Measurements from ENCODE around the gene NPY4R2. TPM values are rescaled to one million over a fixed set of nuclear protein-coding genes. Genes with fewer than 3 reads are reported as not detected.
"Not testable (repeated sequence)": the region's sequence is repeated elsewhere in the genome, so short reads cannot be mapped to it uniquely, and the experiment has no call there.

The NPY4R2 gene
- total and polyA plus RNA-seq, 4 experiments from 2014 or later, result not detected

GRCh38 chr10:47886827-47887226 lies 31.6 kb upstream of the NPY4R2 start:
- H3K4me1 Mint-ChIP-seq; CTCF ChIA-PET (ENCODE audit: partially characterized antibody); intact Hi-C loops (cut with micrococcal nuclease); DNase-seq; H3K27me3 Mint-ChIP-seq; H3K27ac Mint-ChIP-seq; H3K27ac ChIP-seq (ENCODE audit: low read depth, low read length); H3K4me3 ChIP-seq (ENCODE audit: low read length in 2 of 2); H3K9me3 Mint-ChIP-seq; H3K36me3 Mint-ChIP-seq; H3K4me1 ChIP-seq (ENCODE audit: insufficient read depth, low read length); H3K27me3 ChIP-seq (ENCODE audit: insufficient read depth, low read length); H3K9me3 ChIP-seq (ENCODE audit: control insufficient read depth in 1 of 2, low read length in 2 of 2); H3K4me3 Mint-ChIP-seq; POLR2A ChIA-PET (ENCODE audit: partially characterized antibody); H3K36me3 ChIP-seq (ENCODE audit: insufficient read depth, low read length): not testable (repeated sequence)

- H3K27me3 Mint-ChIP-seq; H3K27ac ChIP-seq (ENCODE audit: low read depth, low read length); CTCF ChIA-PET (ENCODE audit: partially characterized antibody); H3K4me1 Mint-ChIP-seq; H3K36me3 Mint-ChIP-seq; H3K9me3 ChIP-seq (ENCODE audit: control insufficient read depth in 1 of 2, low read length in 2 of 2); DNase-seq; H3K27me3 ChIP-seq (ENCODE audit: insufficient read depth, low read length); POLR2A ChIA-PET (ENCODE audit: partially characterized antibody); H3K4me3 Mint-ChIP-seq; H3K4me1 ChIP-seq (ENCODE audit: insufficient read depth, low read length); H3K36me3 ChIP-seq (ENCODE audit: insufficient read depth, low read length); H3K27ac Mint-ChIP-seq; H3K9me3 Mint-ChIP-seq; H3K4me3 ChIP-seq (ENCODE audit: low read length in 2 of 2); intact Hi-C loops (cut with micrococcal nuclease): not testable (repeated sequence)
Observed at GRCh38 chr10:47890737-47891136, 27.7 kb upstream of the NPY4R2 start.

GRCh38 chr10:47892494-47893261 lies 25.8 kb upstream of the NPY4R2 start:
- H3K27ac ChIP-seq (ENCODE audit: low read depth, low read length); DNase-seq; H3K4me1 ChIP-seq (ENCODE audit: insufficient read depth, low read length); H3K36me3 Mint-ChIP-seq; CTCF ChIA-PET (ENCODE audit: partially characterized antibody); POLR2A ChIA-PET (ENCODE audit: partially characterized antibody); H3K4me1 Mint-ChIP-seq; H3K36me3 ChIP-seq (ENCODE audit: insufficient read depth, low read length); H3K27me3 ChIP-seq (ENCODE audit: insufficient read depth, low read length); H3K9me3 ChIP-seq (ENCODE audit: control insufficient read depth in 1 of 2, low read length in 2 of 2); H3K4me3 ChIP-seq (ENCODE audit: low read length in 2 of 2); H3K27me3 Mint-ChIP-seq; H3K27ac Mint-ChIP-seq; H3K4me3 Mint-ChIP-seq; intact Hi-C loops (cut with micrococcal nuclease); H3K9me3 Mint-ChIP-seq: not testable (repeated sequence)

- H3K4me1 ChIP-seq (ENCODE audit: insufficient read depth, low read length); H3K27me3 ChIP-seq (ENCODE audit: insufficient read depth, low read length); H3K9me3 Mint-ChIP-seq; H3K9me3 ChIP-seq (ENCODE audit: control insufficient read depth in 1 of 2, low read length in 2 of 2); DNase-seq; H3K4me3 Mint-ChIP-seq; intact Hi-C loops (cut with micrococcal nuclease); H3K27ac Mint-ChIP-seq; H3K36me3 Mint-ChIP-seq; POLR2A ChIA-PET (ENCODE audit: partially characterized antibody); H3K4me1 Mint-ChIP-seq; H3K27ac ChIP-seq (ENCODE audit: low read depth, low read length); H3K36me3 ChIP-seq (ENCODE audit: insufficient read depth, low read length); H3K27me3 Mint-ChIP-seq; H3K4me3 ChIP-seq (ENCODE audit: low read length in 2 of 2); CTCF ChIA-PET (ENCODE audit: partially characterized antibody): not testable (repeated sequence)
Observed at GRCh38 chr10:47894571-47894970, 23.9 kb upstream of the NPY4R2 start.

GRCh38 chr10:47897813-47898212 lies 20.6 kb upstream of the NPY4R2 start:
- DNase-seq; H3K27me3 ChIP-seq (ENCODE audit: insufficient read depth, low read length); H3K27ac ChIP-seq (ENCODE audit: low read depth, low read length); CTCF ChIA-PET (ENCODE audit: partially characterized antibody); intact Hi-C loops (cut with micrococcal nuclease); H3K36me3 Mint-ChIP-seq; H3K36me3 ChIP-seq (ENCODE audit: insufficient read depth, low read length); H3K4me3 ChIP-seq (ENCODE audit: low read length in 2 of 2); H3K4me1 Mint-ChIP-seq; H3K9me3 Mint-ChIP-seq; H3K27me3 Mint-ChIP-seq; H3K4me1 ChIP-seq (ENCODE audit: insufficient read depth, low read length); H3K4me3 Mint-ChIP-seq; H3K27ac Mint-ChIP-seq; H3K9me3 ChIP-seq (ENCODE audit: control insufficient read depth in 1 of 2, low read length in 2 of 2); POLR2A ChIA-PET (ENCODE audit: partially characterized antibody): not testable (repeated sequence)

- H3K4me3 Mint-ChIP-seq; POLR2A ChIA-PET (ENCODE audit: partially characterized antibody); DNase-seq; H3K27me3 Mint-ChIP-seq; H3K9me3 ChIP-seq (ENCODE audit: control insufficient read depth in 1 of 2, low read length in 2 of 2); CTCF ChIA-PET (ENCODE audit: partially characterized antibody); H3K4me1 ChIP-seq (ENCODE audit: insufficient read depth, low read length); H3K27ac ChIP-seq (ENCODE audit: low read depth, low read length); H3K27me3 ChIP-seq (ENCODE audit: insufficient read depth, low read length); H3K27ac Mint-ChIP-seq; H3K4me1 Mint-ChIP-seq; H3K36me3 ChIP-seq (ENCODE audit: insufficient read depth, low read length); H3K4me3 ChIP-seq (ENCODE audit: low read length in 2 of 2); H3K9me3 Mint-ChIP-seq; H3K36me3 Mint-ChIP-seq; intact Hi-C loops (cut with micrococcal nuclease): not testable (repeated sequence)
Observed at GRCh38 chr10:47909333-47909732, 9.1 kb upstream of the NPY4R2 start.

GRCh38 chr10:47910486-47910885 lies 8.0 kb upstream of the NPY4R2 start:
- H3K9me3 Mint-ChIP-seq; H3K4me3 ChIP-seq (ENCODE audit: low read length in 2 of 2); DNase-seq; H3K36me3 Mint-ChIP-seq; H3K9me3 ChIP-seq (ENCODE audit: control insufficient read depth in 1 of 2, low read length in 2 of 2); H3K27ac ChIP-seq (ENCODE audit: low read depth, low read length); H3K27me3 ChIP-seq (ENCODE audit: insufficient read depth, low read length); H3K27me3 Mint-ChIP-seq; H3K4me1 Mint-ChIP-seq; H3K4me1 ChIP-seq (ENCODE audit: insufficient read depth, low read length); H3K27ac Mint-ChIP-seq; H3K36me3 ChIP-seq (ENCODE audit: insufficient read depth, low read length); intact Hi-C loops (cut with micrococcal nuclease); CTCF ChIA-PET (ENCODE audit: partially characterized antibody); POLR2A ChIA-PET (ENCODE audit: partially characterized antibody); H3K4me3 Mint-ChIP-seq: not testable (repeated sequence)

GRCh38 chr10:47914052-47914451 lies 4.4 kb upstream of the NPY4R2 start:
- POLR2A ChIA-PET (ENCODE audit: partially characterized antibody); DNase-seq; H3K27ac Mint-ChIP-seq; H3K27me3 ChIP-seq (ENCODE audit: insufficient read depth, low read length); H3K4me3 Mint-ChIP-seq; H3K4me1 ChIP-seq (ENCODE audit: insufficient read depth, low read length); H3K36me3 ChIP-seq (ENCODE audit: insufficient read depth, low read length); H3K36me3 Mint-ChIP-seq; H3K27me3 Mint-ChIP-seq; H3K27ac ChIP-seq (ENCODE audit: low read depth, low read length); H3K9me3 ChIP-seq (ENCODE audit: control insufficient read depth in 1 of 2, low read length in 2 of 2); H3K4me1 Mint-ChIP-seq; H3K4me3 ChIP-seq (ENCODE audit: low read length in 2 of 2); CTCF ChIA-PET (ENCODE audit: partially characterized antibody); H3K9me3 Mint-ChIP-seq; intact Hi-C loops (cut with micrococcal nuclease): not testable (repeated sequence)

Data from CD4-positive, alpha-beta memory T cell (primary cell).